Body of pancreas (tissue), 4 donors: ENCODE measurements around the gene SYT13.

ENCODE experiments used
- CTCF ChIP-seq, 7 experiments: fragments of 450-650 bp in 4 of 7; fragments of 200-600 bp in 3 of 7; sonication (generic) in 3 of 7; IDR thresholded peaks; one replicate each; pipeline ENCODE4 v1.5.1; 2016 to 2019; ENCODE audit warnings: antibody characterized with exemption in 7 of 7
- POLR2A ChIP-seq, 3 donors: fragments of 450-650 bp; IDR thresholded peaks; one replicate each; pipeline ENCODE4 v1.6.1; 2016; ENCODE audit warnings: antibody characterized with exemption in 3 of 3, mild to moderate bottlenecking in 2 of 3

- TF ChIP-seq CTCF (IDR thresholded peaks at IDR 0.05) (no peak), POLR2A (IDR thresholded peaks at IDR 0.05) (no peak)
Measured at GRCh38 chr11:45275828-45276227, 10.3 kb downstream of the SYT13 start.
